ENCODE measurements around the gene TGFBR3.

Gene TGFBR3

DNA sequence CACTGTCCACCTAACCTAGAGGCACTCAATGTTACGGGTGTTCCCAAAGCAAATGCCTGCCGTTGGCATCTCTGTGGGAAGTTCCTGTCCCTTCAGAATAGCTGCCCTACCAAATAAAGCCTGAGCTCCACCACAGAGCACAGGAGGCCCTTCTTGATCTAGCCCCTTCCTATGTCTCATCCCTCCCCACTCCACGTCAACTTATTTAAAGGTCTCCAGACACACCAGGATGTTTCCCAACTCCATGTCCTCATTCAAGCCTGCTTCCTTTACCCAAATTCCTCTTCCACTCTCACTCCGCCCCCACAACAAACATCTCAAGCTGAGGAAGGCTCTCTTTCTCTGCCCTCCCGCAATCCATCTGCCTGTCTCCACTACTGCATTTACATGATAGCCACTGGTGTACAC is 87.7 kb downstream of the TGFBR3 start:
- no peak for DNase-seq

- no peak for DNase-seq
These were observed 88.8 kb downstream of the TGFBR3 start for GRCh38 chr1:91797164-91797563.

- no peak for DNase-seq
These were observed 89.6 kb downstream of the TGFBR3 start for GRCh38 chr1:91796390-91796654.

- no peak for DNase-seq
These were observed 90.2 kb downstream of the TGFBR3 start for GRCh38 chr1:91795591-91796389.

GRCh38 chr1:91793877-91794276 is 92.1 kb downstream of the TGFBR3 start:
- DNase-seq: no peak

- no peak for DNase-seq
These were observed 92.8 kb downstream of the TGFBR3 start for GRCh38 chr1:91793189-91793588.

DNA sequence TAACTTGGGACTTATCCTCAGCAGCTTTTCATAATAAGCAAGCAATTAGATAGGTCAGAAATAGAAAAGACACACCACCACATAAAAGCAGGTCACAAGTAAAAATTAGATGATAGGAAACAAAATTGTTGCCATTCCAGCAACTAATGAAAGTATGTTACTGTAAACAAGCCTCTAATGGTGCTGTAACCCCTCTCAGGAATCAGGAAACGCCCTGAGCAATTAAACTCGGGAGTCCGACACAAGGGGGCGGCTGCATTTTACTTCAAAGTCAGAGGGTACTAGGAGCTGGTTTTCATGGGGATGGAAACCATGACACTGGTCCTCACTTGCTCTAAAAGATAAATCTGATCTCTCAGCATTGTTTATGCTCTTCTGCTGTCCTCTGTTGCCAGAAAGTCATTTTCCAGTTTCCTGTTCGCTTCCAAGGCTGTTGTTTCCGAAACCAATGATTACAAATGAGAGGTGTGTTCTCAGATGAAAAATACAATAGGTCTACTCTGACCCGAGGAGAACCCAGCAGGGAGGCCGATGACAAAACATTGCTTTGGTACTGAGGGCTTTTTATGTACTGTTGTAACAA is 93.4 kb downstream of the TGFBR3 start:
- no peak for DNase-seq

- DNase-seq: peak; percentile 4 to 11
These were observed 94.1 kb downstream of the TGFBR3 start for GRCh38 chr1:91791691-91792488.

DNA sequence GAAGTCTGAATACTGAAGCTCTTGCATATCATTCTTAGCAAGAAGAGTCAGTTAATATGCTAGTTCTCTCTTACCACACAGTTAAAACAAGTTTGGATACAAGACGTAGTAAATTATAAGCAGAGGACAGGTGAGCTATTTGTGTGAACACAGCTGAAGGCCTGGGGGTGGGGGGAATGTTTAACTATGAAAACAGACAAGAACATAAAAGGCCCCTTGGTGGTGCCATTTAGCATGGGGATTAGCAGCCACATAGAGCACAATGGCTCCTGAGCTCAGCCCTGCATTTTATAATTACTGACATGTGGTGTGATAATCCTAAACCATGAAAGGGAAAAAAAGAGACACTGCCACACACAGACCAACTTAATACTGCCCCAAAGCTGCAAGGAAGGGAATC is 94.8 kb downstream of the TGFBR3 start:
- no peak for DNase-seq

DNA sequence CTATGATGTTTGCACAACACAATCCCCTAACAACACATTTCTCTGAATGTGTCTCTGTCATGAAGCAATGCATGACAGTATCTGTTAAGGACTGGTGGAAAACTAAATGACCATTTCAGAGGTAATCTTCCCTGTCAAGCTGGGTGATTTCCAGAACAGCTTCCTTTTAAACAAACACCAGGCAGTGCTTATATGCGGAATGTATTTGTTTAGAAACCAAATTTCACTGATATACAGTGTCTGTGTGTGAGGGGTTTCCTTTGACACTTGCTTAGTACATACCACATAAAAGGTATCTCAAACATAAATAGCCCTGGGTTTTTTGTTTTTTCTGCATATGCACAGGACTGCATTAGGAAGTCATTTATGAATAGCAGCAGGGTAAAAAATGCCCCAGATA is 95.6 kb downstream of the TGFBR3 start:
- no peak for DNase-seq

- no peak for DNase-seq
These were observed 96.5 kb downstream of the TGFBR3 start for GRCh38 chr1:91789273-91789997.

GRCh38 chr1:91787919-91788318 is 98.0 kb downstream of the TGFBR3 start:
- DNase-seq: no peak

GRCh38 chr1:91784616-91785015 is 101.3 kb downstream of the TGFBR3 start:
- no peak for DNase-seq

DNA sequence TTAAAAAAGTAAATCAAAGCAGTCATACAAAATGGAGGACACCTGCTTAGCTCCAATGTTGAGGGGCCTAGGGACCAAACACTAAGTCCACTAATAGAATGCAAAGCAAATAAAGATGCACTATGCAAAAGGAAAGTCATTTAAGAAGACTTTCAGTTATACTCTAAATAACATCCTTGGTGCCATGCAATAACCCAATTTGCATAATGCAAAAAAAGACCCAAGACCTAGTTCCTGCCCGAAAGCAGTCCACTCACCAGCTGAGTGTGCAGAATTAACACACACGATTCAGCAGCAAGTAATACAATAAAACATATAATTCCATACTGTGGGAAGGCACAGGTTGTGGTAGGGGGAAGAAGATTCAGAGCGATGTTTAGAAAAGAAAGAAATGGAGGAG is 101.8 kb downstream of the TGFBR3 start:
- DNase-seq: no peak

DNA sequence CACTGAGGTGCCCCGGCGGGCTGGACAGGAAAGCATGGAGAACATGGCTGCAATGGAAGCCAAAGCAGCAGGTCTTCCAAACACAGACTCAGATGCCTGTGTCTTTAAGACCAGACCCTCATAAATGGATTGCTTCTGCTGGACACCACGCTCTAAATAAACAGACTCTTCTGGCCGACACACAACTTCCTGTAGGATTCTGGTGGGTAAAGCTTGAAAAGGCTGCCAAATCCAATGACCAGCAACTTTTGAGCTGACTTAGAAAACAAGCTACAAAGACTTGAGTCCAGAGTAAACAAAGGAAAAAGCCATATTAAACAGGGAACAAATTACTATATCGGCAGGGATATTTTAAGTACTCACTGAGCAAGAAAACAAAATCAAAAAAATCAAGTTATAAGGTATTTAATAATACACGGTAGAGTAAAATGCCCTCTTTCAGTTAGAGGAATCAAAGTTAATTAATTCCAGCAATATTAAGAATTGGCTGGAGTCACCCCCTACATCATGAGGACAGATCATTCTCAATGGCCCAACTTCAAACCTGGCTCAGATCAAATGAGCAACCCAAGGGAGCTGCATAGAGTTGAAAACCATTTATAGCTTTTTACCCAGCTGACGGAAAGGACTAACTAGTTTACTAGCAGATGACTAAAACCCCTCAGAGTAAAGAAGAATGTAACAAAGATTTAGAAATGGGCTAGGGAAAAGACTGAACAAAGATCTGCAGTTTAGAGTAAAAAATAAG is 102.4 kb downstream of the TGFBR3 start:
- no peak for DNase-seq

GRCh38 chr1:91781901-91782622 is 103.9 kb downstream of the TGFBR3 start:
- no peak for DNase-seq

DNA sequence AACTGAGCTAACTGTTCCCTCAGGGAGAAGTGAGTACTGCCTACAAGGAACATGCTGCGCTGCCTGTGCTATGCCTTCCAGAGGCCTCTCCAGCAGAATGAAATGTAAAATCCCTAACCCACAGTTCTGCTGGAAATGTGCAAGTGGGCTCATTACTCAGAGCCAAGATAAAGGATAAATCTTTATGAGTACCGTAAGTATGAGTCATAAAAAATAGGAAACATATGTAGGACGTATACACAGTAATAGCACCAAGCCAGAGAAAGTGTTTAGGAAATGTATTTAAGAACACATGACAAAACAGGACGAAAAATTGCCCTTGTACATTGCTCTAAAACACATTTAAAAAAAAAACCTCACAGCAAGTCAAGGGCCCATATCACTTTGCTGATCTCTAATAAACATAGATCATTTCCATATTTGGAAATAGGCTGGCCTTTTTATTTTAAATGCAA is 104.6 kb downstream of the TGFBR3 start:
- DNase-seq: no peak

GRCh38 chr1:91779548-91780021 is 106.4 kb downstream of the TGFBR3 start:
- DNase-seq: no peak

- no peak for DNase-seq
These were observed 107.0 kb downstream of the TGFBR3 start for GRCh38 chr1:91778964-91779363.

GRCh38 chr1:91777630-91778300 is 108.2 kb downstream of the TGFBR3 start:
- no peak for DNase-seq

DNA sequence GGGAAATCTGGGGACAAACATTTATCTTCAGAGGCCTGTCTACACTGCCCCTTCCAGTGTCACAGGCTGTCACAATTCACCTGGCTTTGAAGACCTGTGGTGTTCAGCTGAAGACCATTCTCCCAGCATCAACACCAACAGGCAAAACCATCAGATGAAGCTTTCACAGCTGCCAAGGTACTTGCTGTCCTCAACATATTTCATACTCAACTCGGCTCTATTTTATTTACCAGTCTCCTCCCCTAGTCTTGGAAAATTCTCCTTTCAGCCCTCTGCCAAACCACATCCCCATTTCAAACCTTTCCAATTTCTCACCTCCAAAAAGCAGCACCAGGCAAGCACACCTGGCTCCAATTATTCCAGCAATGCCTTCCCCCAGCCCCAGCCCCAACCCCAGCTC is 108.8 kb downstream of the TGFBR3 start:
- DNase-seq: no peak

All from CD4-positive, alpha-beta T cell treated with Interleukin-1 beta for 1 hour (primary cell).